Mucosa of rectum (tissue), 2 donors: ENCODE results near the gene MDGA2.

Experiments
- H3K27ac ChIP-seq, 2 donors: one replicate each; pipeline ENCODE4 v1.7.0; 2013; ENCODE audit warnings: inconsistent platforms in 2 of 2, low read depth in 2 of 2, low read length in 2 of 2
- H3K27me3 ChIP-seq, 2 donors: one replicate each; pipeline ENCODE4 v1.7.0; 2013; ENCODE audit warnings: low read length in 2 of 2; ENCODE audit not compliant: control insufficient read depth in 2 of 2, insufficient read depth in 2 of 2
- H3K36me3 ChIP-seq, 2 donors: one replicate each; pipeline ENCODE4 v1.7.0; 2013; ENCODE audit warnings: low read length in 2 of 2; ENCODE audit not compliant: control insufficient read depth in 2 of 2, insufficient read depth in 2 of 2
- H3K4me1 ChIP-seq, 2 donors: one replicate each; pipeline ENCODE4 v1.7.0; 2013; ENCODE audit warnings: low read length in 2 of 2, mild to moderate bottlenecking in 1 of 2; ENCODE audit not compliant: control insufficient read depth in 2 of 2, insufficient read depth in 2 of 2
- H3K4me3 ChIP-seq, 2 donors: one replicate each; pipeline ENCODE4 v1.7.0; 2013; ENCODE audit warnings: low read length in 2 of 2
- H3K9ac ChIP-seq, 2 donors: one replicate each; pipeline ENCODE4 v1.7.0; 2013; ENCODE audit warnings: low read length in 2 of 2, low read depth in 1 of 2, mild to moderate bottlenecking in 1 of 2
- H3K9me3 ChIP-seq, 2 donors: one replicate each; pipeline ENCODE4 v1.7.0; 2013; ENCODE audit warnings: low read length in 2 of 2; ENCODE audit not compliant: control insufficient read depth in 2 of 2
- donor health status: healthy.
- donor health status: Normal muscosa, but diverticular disease.

The MDGA2 gene

DNA sequence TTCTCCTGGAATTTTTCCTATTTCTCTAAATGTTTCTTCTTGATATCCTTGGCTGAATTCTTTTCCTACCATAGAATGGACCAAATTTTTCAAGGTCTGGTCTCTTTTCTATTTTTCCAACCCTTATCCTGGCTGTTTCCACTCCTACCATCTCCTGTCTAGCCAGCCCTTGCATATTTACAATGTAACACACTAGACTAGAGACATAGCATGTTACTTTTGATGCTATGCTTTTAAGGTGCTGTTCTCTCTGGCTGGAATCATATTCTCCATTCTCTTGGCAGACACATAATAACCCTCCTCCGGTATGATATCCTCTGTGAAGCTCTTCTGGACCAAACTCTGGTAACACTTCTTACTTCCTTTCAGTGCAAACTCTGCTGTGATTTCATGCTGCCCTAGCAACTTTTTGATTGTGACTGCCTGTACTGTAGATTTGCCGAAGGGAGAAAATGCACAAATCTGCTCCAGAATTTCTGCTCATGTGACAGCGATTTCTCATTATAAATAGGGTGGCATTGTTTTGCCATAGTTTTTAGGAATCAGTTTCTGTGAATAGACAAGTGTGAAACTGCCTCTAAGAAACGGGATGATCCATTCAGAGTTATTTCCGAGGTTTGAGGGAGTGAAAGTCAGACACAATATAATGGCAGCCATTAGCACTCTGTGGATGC lies 284.4 kb downstream of the MDGA2 start:
- Histone ChIP-seq H3K9ac (no peak overlapping the region), H3K36me3 (no peaks in the 10 kb centered on the region), H3K4me3 (no peak overlapping the region), H3K27me3 (no peaks in the 10 kb centered on the region), H3K9me3 (no peaks in the 10 kb centered on the region), H3K4me1 (no peaks in the 10 kb centered on the region), H3K27ac (no peak overlapping the region)

DNA sequence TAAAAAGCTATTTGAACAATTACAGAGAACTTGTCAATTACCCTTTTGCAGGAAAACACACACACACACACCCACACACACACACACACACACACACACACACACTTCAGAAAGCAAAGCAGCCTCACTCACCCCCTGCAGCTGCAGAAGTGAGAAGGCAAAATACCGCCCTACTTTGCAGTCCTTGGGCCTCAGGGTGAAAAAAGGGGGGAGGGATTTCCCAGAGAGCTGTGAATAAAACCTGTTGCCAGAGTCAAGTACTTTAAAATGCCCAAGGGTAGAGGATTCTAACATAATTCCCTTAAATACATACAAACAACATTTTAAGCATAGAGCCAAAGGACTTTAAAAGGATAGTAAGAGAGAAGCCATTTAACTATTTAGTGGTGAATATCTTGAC lies 285.9 kb downstream of the MDGA2 start:
- H3K36me3 ChIP-seq, result no peaks in the 10 kb centered on the region
- H3K27ac ChIP-seq, result no peak overlapping the region
- no peak overlapping the region for H3K4me3 ChIP-seq
- H3K4me1 ChIP-seq, result no peaks in the 10 kb centered on the region
- H3K9ac ChIP-seq, result no peak overlapping the region
- no peaks in the 10 kb centered on the region for H3K27me3 ChIP-seq
- H3K9me3 ChIP-seq, result no peaks in the 10 kb centered on the region

DNA sequence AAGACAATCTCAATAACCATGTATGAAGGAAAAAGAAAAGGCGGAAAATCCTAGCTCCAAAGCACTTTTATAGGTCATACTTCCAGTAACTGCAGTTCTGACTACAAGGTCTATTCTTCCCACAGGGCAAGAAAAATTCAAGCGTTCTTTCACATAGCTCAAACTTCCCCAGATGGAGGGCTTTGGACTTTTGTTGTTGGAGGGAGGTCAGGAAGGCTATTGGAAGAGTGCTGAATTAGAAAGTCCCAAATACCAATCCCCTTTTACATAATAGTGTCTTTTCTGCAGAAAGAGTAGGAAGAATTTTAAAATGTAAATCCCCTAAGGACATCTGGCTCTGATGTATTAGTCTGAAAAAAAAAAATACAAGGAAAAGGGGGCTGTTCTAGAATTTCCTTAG lies 309.4 kb downstream of the MDGA2 start:
- no peaks in the 10 kb centered on the region for H3K4me1 ChIP-seq
- no peak overlapping the region for H3K27ac ChIP-seq
- H3K36me3 ChIP-seq, result no peaks in the 10 kb centered on the region
- no peaks in the 10 kb centered on the region for H3K9me3 ChIP-seq
- H3K27me3 ChIP-seq, result no peaks in the 10 kb centered on the region
- no peak overlapping the region for H3K9ac ChIP-seq
- no peak overlapping the region for H3K4me3 ChIP-seq

DNA sequence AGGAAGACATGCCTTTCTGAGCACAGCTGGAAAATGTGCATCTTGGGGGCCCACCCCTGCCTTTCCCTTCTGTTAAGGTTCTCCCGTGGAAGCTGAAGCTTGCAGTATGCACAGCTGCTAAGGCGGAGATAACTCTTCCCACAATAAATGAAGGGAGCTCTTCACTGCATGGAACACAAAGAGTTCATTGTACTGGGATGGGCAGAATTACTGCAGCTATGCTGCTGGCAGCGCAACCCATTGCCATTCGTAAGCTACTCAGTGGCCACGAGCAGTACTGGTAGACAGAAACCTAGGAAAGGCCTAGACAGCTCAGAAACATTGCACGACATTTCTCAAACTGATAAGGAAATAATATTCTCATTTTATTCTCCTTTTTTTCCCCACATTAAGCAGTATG lies 310.2 kb downstream of the MDGA2 start:
- no peak overlapping the region for H3K27ac ChIP-seq
- H3K4me3 ChIP-seq, result no peak overlapping the region
- H3K9ac ChIP-seq, result no peak overlapping the region
- H3K27me3 ChIP-seq, result no peaks in the 10 kb centered on the region
- H3K9me3 ChIP-seq, result no peaks in the 10 kb centered on the region
- no peaks in the 10 kb centered on the region for H3K4me1 ChIP-seq
- H3K36me3 ChIP-seq, result no peaks in the 10 kb centered on the region

DNA sequence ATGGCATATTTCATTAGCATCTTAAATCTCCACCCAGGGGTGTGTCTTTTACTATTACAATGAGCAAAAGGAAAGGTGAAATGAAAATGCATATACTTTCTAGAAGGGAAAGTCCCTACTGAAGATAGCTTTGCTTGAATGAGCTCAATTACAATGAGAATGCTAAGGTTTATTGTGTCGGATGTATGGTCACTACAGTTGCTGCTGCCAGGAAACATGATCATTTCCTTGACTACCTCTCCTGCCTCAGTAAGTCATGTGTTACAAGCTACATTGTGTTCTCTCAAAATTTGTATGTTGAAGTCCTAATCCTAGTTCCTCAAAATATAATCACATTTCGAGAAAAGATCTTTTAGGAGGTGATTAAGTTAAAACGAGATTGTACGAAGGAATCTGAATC lies 322.2 kb downstream of the MDGA2 start:
- Histone ChIP-seq H3K9me3 (peaks cover 0 to 4% of the 10 kb centered on the region in 2 donors), H3K9ac (no peak overlapping the region), H3K4me1 (no peaks in the 10 kb centered on the region), H3K27ac (no peak overlapping the region), H3K4me3 (no peak overlapping the region), H3K36me3 (no peaks in the 10 kb centered on the region), H3K27me3 (no peaks in the 10 kb centered on the region)

DNA sequence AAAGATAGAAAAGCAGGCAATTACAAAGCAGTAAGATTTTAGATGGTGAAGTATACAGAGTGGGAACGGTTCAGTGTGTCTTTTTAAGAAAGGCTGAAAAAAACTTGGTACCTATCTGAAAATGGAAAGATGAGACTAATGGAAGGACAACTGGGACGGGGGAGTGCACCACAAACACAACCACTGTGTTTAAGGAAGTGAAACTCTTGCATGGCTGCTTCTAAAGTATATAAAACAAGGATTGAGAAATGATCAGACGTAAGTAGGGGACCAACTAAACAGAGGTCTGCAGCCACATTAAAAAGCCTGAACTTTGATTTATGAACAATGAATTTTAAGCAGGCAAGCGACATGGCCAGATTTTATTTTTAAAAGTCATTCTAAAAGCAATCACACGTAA lies 328.6 kb downstream of the MDGA2 start:
- Histone ChIP-seq H3K27me3 (no peaks in the 10 kb centered on the region), H3K4me3 (no peak overlapping the region), H3K4me1 (no peaks in the 10 kb centered on the region), H3K9ac (no peak overlapping the region), H3K27ac (no peak overlapping the region), H3K9me3 (peaks cover 0 to 2% of the 10 kb centered on the region in 2 donors), H3K36me3 (no peaks in the 10 kb centered on the region)

DNA sequence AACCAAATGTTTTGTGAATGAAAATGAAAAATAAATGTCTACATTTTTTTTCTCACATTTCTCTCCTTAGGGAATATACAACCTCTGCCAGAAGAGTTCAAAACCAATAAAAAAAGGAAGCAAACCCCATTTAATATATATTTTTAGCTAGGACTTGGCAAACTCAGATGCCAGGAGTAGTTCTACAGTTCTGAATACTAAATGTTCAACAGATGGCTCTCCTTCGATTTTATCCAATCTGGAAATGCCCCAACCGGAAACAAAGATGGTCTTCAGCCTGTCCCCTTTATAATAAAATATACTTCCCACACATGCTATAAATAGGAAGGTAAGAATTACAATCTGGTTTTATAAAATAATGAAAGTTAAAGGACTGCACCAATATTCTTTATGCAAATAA lies 330.4 kb downstream of the MDGA2 start:
- Histone ChIP-seq H3K9ac (no peak overlapping the region), H3K4me3 (no peak overlapping the region), H3K36me3 (no peaks in the 10 kb centered on the region), H3K27me3 (no peaks in the 10 kb centered on the region), H3K9me3 (peaks cover 0 to 2% of the 10 kb centered on the region in 2 donors), H3K27ac (no peak overlapping the region), H3K4me1 (no peaks in the 10 kb centered on the region)

DNA sequence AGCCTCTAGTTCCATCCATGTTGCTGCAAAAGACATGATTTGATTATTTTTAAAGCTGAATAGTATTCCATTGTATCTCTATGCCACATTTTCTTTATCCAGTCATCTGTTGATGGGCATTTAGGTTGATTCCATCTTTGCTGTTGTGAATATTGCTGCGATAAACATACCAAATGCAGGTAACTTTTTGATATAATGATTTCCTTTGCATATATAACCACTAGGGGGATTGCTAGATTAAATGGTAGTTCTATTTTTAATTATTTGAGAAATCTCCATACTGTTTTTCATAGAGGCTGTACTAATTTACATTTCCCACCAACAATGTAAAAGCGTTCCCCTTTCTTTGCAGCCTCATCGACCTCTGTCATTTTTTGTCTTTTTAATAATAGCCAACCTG lies 342.5 kb downstream of the MDGA2 start:
- Histone ChIP-seq H3K9me3 (no peaks in the 10 kb centered on the region), H3K27me3 (no peaks in the 10 kb centered on the region), H3K4me3 (no peak overlapping the region), H3K4me1 (no peaks in the 10 kb centered on the region), H3K36me3 (no peaks in the 10 kb centered on the region), H3K9ac (no peak overlapping the region), H3K27ac (no peak overlapping the region)

DNA sequence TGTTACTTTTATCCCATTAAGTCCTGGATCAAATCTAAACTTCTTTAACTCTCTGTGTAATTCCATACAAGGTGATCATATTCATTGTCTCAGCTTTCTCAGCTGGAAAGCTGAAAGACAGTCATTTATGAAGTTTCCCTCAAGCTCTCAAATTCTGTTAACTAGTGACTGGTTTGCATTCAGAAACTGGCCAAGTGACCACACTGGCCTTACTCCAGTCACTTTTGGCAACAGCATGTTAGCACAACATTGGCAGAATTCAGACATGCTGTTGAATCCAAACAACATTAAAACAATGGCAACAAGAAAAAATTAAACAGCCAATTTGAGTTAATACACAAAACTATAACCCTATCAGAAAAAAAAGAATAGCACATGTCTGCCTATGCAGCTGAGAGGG lies 343.3 kb downstream of the MDGA2 start:
- Histone ChIP-seq H3K4me1 (no peaks in the 10 kb centered on the region), H3K36me3 (no peaks in the 10 kb centered on the region), H3K27ac (no peak overlapping the region), H3K9me3 (no peaks in the 10 kb centered on the region), H3K9ac (no peak overlapping the region), H3K27me3 (no peaks in the 10 kb centered on the region), H3K4me3 (no peak overlapping the region)

DNA sequence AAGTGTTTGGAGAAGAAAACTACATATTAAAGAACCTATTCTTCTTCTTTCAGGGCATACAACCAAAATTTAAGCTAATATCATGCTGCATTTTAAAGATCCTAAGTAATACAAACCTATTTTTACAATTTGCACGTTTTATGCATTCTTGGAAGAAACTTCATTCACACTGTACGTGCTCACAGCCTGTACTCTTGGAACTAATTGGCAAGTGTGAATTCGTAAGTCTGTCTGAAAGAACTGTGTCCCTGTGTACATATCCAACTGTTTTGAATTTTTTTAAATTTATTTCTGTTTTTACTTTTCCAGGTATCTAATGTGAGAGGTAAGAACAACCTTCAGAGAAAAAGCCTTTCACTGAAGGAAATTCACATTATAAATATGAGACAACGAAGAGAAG lies 347.0 kb downstream of the MDGA2 start:
- no peaks in the 10 kb centered on the region for H3K36me3 ChIP-seq
- no peaks in the 10 kb centered on the region for H3K9me3 ChIP-seq
- no peaks in the 10 kb centered on the region for H3K4me1 ChIP-seq
- H3K27ac ChIP-seq, result no peak overlapping the region
- no peak overlapping the region for H3K9ac ChIP-seq
- no peaks in the 10 kb centered on the region for H3K27me3 ChIP-seq
- H3K4me3 ChIP-seq, result no peak overlapping the region

DNA sequence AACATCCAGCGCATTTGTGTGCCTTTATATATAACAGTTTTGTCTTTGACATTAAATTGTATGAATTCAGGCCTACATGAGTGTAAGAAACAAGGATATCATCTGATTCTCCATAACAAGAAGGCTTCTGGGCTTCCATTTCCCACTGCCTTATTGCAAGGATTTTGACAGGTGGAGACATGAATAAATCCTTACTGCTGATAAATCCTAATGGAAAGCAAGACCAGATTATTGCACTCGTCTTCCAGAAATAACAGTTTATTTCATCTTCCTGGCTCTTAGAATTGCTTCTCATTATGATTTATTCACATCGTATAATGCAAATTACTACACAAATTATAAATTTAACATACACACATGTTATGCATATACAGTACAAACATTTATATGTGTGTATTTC lies 348.1 kb downstream of the MDGA2 start:
- Histone ChIP-seq H3K27ac (no peak overlapping the region), H3K4me3 (no peak overlapping the region), H3K36me3 (no peaks in the 10 kb centered on the region), H3K4me1 (no peaks in the 10 kb centered on the region), H3K9ac (no peak overlapping the region), H3K27me3 (no peaks in the 10 kb centered on the region), H3K9me3 (no peaks in the 10 kb centered on the region)
